Measurements from ENCODE around the gene FHIT.

FHIT gene

DNA sequence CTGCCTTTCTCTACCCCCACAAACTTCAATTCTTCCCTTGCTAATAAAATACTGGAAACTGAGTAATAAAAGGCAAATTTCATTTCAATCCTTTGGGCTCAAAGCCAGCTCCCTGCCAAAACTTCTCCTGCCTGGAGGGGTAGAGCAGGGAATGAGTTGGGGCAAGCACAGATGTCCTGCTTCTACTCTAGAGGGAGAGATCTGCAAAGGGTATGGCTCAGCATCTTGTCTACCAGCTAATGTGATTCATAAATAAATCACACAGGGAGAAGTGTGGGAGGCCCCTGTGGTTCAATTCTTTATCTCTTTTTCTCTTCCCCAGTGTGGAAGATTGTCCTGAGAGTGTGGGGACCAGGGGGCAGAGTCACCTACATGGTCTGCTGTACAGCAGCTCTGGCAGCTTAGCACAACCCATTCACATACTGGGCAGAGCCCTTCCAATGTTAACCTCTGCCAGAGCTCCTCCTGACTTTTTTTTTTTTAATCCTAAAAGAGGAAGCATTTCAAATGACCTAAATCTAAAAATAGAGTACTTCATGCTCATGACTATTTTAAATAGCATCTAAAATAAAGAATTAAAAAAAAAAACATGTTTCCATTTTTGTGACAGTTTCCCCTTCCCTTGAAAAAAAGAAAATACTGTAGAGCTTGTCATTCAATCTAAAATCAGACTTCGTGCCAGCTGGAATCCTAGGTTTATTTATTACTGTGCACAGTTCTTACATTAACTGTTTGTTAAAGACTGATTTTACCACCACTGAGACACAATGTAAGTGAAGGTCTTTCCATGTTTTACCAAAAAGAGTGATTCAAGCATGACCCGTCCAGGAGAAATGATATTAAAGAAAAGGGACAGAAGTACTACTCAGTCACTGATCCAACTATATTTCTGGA, 1117.7 kb downstream of the FHIT start:
- in situ Hi-C loops (cut with MboI; ENCODE audit: low sequenced_read_pairs, unreplicated experiment), result no loop called here
- no peak for DNase-seq (ENCODE audit: low spot score)
- TF ChIP-seq, protein P1, sequence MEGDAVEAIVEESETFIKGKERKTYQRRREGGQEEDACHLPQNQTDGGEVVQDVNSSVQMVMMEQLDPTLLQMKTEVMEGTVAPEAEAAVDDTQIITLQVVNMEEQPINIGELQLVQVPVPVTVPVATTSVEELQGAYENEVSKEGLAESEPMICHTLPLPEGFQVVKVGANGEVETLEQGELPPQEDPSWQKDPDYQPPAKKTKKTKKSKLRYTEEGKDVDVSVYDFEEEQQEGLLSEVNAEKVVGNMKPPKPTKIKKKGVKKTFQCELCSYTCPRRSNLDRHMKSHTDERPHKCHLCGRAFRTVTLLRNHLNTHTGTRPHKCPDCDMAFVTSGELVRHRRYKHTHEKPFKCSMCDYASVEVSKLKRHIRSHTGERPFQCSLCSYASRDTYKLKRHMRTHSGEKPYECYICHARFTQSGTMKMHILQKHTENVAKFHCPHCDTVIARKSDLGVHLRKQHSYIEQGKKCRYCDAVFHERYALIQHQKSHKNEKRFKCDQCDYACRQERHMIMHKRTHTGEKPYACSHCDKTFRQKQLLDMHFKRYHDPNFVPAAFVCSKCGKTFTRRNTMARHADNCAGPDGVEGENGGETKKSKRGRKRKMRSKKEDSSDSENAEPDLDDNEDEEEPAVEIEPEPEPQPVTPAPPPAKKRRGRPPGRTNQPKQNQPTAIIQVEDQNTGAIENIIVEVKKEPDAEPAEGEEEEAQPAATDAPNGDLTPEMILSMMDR (IDR thresholded peaks at IDR 0.05; ENCODE audit: borderline replicate concordance, control extremely low read depth, extremely low read depth, insufficient read depth, missing control alignments), result no peak

DNA sequence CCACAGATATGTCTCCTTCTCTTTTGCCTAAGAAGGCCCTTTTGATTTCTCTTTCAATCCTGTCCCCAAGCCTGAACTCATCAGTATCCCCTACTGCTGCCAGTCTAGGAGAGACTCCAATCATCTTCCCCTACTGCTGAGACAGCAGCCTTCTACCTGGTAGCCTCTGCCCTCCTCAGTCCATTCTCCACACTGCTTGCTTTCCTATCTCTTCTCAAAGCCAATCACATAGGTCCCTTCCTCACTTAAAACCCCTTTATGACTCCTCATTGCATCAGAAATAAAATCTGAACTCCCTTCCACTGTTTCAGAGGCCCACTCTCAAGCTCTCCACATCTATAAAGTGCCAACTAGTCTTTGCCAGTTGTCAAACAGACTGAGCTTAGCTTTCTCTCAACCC, 1119.6 kb downstream of the FHIT start:
- no peak for DNase-seq (ENCODE audit: low spot score)
- in situ Hi-C loops (cut with MboI; ENCODE audit: low sequenced_read_pairs, unreplicated experiment), result no loop called here
- TF ChIP-seq, protein P1 (IDR thresholded peaks at IDR 0.05; ENCODE audit: borderline replicate concordance, control extremely low read depth, extremely low read depth, insufficient read depth, missing control alignments), result no peak

DNA sequence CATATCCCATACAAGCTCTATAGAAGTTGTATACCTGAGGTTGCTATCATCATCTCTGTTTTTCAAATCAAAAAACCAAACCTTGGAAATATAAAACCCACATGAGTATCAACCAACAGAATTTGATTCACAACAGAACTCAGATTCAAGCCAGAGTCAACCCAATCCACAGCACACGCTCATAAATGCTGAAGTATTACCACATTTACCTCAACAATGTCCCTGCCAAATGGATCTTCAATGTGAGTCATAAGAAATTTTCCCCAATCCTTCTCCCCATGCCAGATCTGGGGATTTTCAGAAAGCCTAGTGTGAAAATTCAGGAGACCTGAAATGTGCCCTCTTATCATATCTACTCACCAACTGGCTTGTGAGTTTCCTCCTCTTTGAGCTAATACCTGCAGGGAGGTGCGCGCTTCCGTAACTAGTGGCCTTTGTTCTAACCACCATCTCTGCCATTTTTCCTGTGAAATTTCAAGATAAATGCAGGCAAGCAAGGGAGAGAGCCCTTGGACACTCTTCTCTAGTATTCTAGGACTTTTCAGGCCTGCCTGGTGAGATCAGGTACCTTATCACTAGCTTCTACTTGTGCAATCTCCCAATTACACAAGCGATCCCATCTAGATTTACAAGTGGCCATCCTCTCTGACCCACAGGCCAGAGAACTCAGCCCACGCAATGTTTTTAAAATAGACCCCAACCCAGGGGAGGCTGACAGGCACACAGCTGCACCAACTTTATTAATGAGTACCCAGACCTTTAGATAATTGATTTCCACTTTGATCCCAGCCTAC, 1124.5 kb downstream of the FHIT start:
- no peak for DNase-seq (ENCODE audit: low spot score)
- in situ Hi-C loops (cut with MboI; ENCODE audit: low sequenced_read_pairs, unreplicated experiment), result no loop called here
- TF ChIP-seq, protein P1 (IDR thresholded peaks at IDR 0.05; ENCODE audit: borderline replicate concordance, control extremely low read depth, extremely low read depth, insufficient read depth, missing control alignments), result no peak

DNA sequence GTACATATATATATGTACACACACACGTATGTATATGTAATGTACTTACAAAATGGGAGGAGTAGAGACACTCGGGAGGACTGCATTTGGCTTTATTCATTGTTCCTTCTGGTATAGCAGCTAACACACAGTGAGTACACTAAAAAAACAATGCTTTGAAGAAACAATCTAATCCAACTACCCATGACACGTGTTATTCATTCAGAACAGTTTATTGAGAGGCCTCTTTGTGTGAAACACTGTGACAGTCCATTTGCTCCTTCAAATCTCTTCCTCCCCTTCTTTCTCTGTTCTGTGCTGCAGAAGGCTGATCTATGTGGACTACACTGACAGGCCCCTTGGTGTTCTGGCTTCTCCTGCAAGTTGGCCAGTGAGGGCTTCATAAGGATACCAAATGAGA, 1125.6 kb downstream of the FHIT start:
- TF ChIP-seq, protein P1 (IDR thresholded peaks at IDR 0.05; ENCODE audit: borderline replicate concordance, control extremely low read depth, extremely low read depth, insufficient read depth, missing control alignments), result no peak
- no peak for DNase-seq (ENCODE audit: low spot score)
- in situ Hi-C loops (cut with MboI; ENCODE audit: low sequenced_read_pairs, unreplicated experiment), result no loop called here

DNA sequence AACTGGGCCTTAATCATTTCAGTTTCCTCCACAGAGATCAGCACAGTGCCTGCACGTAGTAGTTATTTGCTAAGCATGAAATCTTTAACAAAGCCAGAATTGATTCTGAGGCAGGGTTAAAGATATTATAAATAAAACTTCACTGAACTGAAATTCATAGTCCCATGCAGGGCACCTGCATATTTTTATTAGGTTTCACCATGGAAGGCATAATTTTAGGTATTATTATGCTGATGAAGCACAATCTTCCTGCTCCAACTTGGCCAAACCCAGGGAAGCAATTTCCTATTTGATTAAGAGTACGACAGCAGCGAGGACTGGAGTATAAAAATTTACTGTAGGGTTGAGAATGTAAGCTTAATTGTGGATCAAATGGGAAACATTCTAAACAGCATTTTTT, 1131.0 kb downstream of the FHIT start:
- TF ChIP-seq, protein P1 (IDR thresholded peaks at IDR 0.05; ENCODE audit: borderline replicate concordance, control extremely low read depth, extremely low read depth, insufficient read depth, missing control alignments), result no peak
- no peak for DNase-seq (ENCODE audit: low spot score)
- in situ Hi-C loops (cut with MboI; ENCODE audit: low sequenced_read_pairs, unreplicated experiment), result no loop called here

DNA sequence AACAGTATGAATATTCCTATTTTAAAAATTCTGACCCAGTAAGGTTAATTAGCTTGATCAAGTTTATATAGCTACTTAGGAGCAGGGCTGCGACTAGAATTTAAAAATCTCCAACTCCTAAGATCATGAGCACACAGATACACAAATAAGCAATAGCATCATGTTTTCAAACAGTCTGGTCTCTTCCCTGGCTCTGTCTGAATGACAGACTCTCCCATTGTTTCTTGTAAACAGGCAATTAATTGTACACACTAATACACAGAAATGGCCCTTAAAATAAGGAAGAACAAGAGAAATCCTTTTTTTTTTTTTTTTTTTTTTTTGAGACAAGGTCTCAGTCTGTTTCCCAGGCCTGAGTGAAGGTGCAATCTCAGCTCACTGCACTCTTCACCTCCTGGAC, 1137.1 kb downstream of the FHIT start:
- in situ Hi-C loops (cut with MboI; ENCODE audit: low sequenced_read_pairs, unreplicated experiment), result no loop called here
- DNase-seq (ENCODE audit: low spot score), result no peak

More for the DNA sequence above, 1137.1 kb downstream of the FHIT start:
- TF ChIP-seq, protein P1 (IDR thresholded peaks at IDR 0.05; ENCODE audit: borderline replicate concordance, control extremely low read depth, extremely low read depth, insufficient read depth, missing control alignments), result no peak
